Calu3 (cell line): ENCODE results near the gene CEP131. TPM values are rescaled to one million over a fixed set of nuclear protein-coding genes. Genes with fewer than 3 reads are reported as not detected.

Source experiments
- BruUV-seq: library from RNA; stranded (reverse); fragments of 400-500 nt; replicated peaks from 2 replicates; lab custom pipeline; 2021; lab: Mats Ljungman, UMichigan
- CTCF ChIA-PET: fragments of 300-600 bp; sonication (Branson Sonifier 250); formaldehyde crosslinking; loops from one replicate; lab custom pipeline; 2022; ENCODE audit warnings: antibody characterized with exemption; lab: Charles Lee
- DNase-seq: peaks from one replicate; pipeline ENCODE4 v3.0.0; 2022
- H3K27ac Mint-ChIP-seq: one replicate; pipeline ENCODE4 v1.8.0; 2022; ENCODE audit warnings: mixed read lengths; ENCODE audit not compliant: unreplicated experiment
- H3K27me3 Mint-ChIP-seq: one replicate; pipeline ENCODE4 v1.8.0; 2022; ENCODE audit warnings: mixed read lengths; ENCODE audit not compliant: unreplicated experiment
- H3K36me3 Mint-ChIP-seq: one replicate; pipeline ENCODE4 v1.8.0; 2022; ENCODE audit warnings: mild to moderate bottlenecking, moderate library complexity, mixed read lengths; ENCODE audit not compliant: insufficient read depth, unreplicated experiment
- H3K4me1 Mint-ChIP-seq: one replicate; pipeline ENCODE4 v1.8.0; 2022; ENCODE audit warnings: mild to moderate bottlenecking, low read depth, mixed read lengths; ENCODE audit not compliant: unreplicated experiment
- H3K4me3 Mint-ChIP-seq: one replicate; pipeline ENCODE4 v1.8.0; 2022; ENCODE audit warnings: mild to moderate bottlenecking, low read depth, moderate library complexity, mixed read lengths; ENCODE audit not compliant: unreplicated experiment
- H3K9me3 Mint-ChIP-seq: one replicate; pipeline ENCODE4 v1.8.0; 2022; ENCODE audit warnings: low read depth, mixed read lengths; ENCODE audit not compliant: unreplicated experiment
- CTCF ChIP-seq: fragments of 200-600 bp; IDR thresholded peaks from one replicate; pipeline ENCODE4 v1.8.0; 2022; ENCODE audit warnings: antibody characterized with exemption; ENCODE audit not compliant: unreplicated experiment
- intact Hi-C: fragments of 100-400 bp; cut with micrococcal nuclease; formaldehyde crosslinking; loops from one replicate; pipeline ENCODE4 v1.10.0; 2022; ENCODE audit not compliant: unreplicated experiment
- total RNA-seq: library from RNA; stranded (reverse); gene quantifications from 2 replicates; pipeline ENCODE4 v1.2.3, GENCODE V29; 2022

CEP131 gene
- total RNA-seq, 1 experiment from 2014 or later: 28.2 TPM

GRCh38 chr17:81166033-81166492 lies 56.7 kb downstream of the CEP131 start, which contains the start of gene AATK:
TSS of gene AATK (minus strand) at chr17:81166221. CDS start at chr17:81165992, 229 bp downstream.
- DNase-seq: no peak
- Mint-ChIP-seq H3K36me3 (no peaks in the 10 kb centered on the region), H3K4me3 (peak within 1 kb of the TSS; percentile 64), H3K27ac (no peak within 1 kb of the TSS), H3K4me1 (no peaks in the 10 kb centered on the region), H3K9me3 (no peaks in the 10 kb centered on the region), H3K27me3 (peaks cover 47% of the 10 kb centered on the region)
- CTCF ChIA-PET: no interaction called here
- intact Hi-C loops: no loop called here
- TF ChIP-seq CTCF: no peak
- no TSS peak for BruUV-seq

- Mint-ChIP-seq H3K36me3 (no peaks in the 10 kb centered on the region), H3K4me3 (peak within 1 kb of the TSS; percentile 64), H3K9me3 (no peaks in the 10 kb centered on the region), H3K4me1 (no peaks in the 10 kb centered on the region), H3K27ac (no peak within 1 kb of the TSS), H3K27me3 (peaks cover 53% of the 10 kb centered on the region)
- CTCF ChIA-PET: no interaction called here
- no TSS peak for BruUV-seq
- intact Hi-C loops: no loop called here
- DNase-seq: no peak
- no peak for TF ChIP-seq CTCF
Measured at GRCh38 chr17:81165246-81166032, 57.3 kb downstream of the CEP131 start, which contains the start of gene PVALEF. TSS of gene PVALEF (plus strand) at chr17:81165507. CDS start at chr17:81181227, 15,720 bp downstream.

GRCh38 chr17:81164371-81165245 lies 58.2 kb downstream of the CEP131 start:
- H3K27me3 Mint-ChIP-seq: peaks cover 55% of the 10 kb centered on the region
- no peaks in the 10 kb centered on the region for H3K9me3 Mint-ChIP-seq
- no peaks in the 10 kb centered on the region for H3K4me1 Mint-ChIP-seq
- H3K4me3 Mint-ChIP-seq: no peak overlapping the region
- CTCF ChIA-PET: interaction anchor here (0.6 kb wide), 2 partner anchors 17 to 18 kb away, joined by 5 to 8 read pairs; no protein-coding TSS in a partner anchor
- TF ChIP-seq CTCF: no peak
- H3K27ac Mint-ChIP-seq: no peak overlapping the region
- no peaks in the 10 kb centered on the region for H3K36me3 Mint-ChIP-seq
- intact Hi-C loops: no loop called here
- DNase-seq: no peak
- no TSS peak for BruUV-seq

- DNase-seq: no peak
- TF ChIP-seq CTCF: no peak
- Mint-ChIP-seq H3K27ac (no peak overlapping the region), H3K9me3 (no peaks in the 10 kb centered on the region), H3K27me3 (peaks cover 62% of the 10 kb centered on the region), H3K4me1 (no peaks in the 10 kb centered on the region), H3K4me3 (no peak overlapping the region), H3K36me3 (no peaks in the 10 kb centered on the region)
- CTCF ChIA-PET: interaction anchor here (0.6 kb wide), 1 partner anchor 16 kb away, joined by 8 read pairs; no protein-coding TSS in a partner anchor
- no TSS peak for BruUV-seq
- intact Hi-C loops: no loop called here
Measured at GRCh38 chr17:81163703-81164370, 58.9 kb downstream of the CEP131 start.
